EH (cell line): ENCODE data around the gene TRIM47.

ENCODE experiments used
- DNase-seq: peaks from one replicate; pipeline ENCODE4 v3.0.0-alpha.2; 2015; ENCODE audit warnings: low read depth

Gene TRIM47

GRCh38 chr17:75846692-75847613 is 31.4 kb downstream of the TRIM47 start:
- no peak for DNase-seq

GRCh38 chr17:75845933-75846691 is 32.3 kb downstream of the TRIM47 start:
- DNase-seq: no peak

GRCh38 chr17:75845058-75845711 is 33.2 kb downstream of the TRIM47 start:
- peak; percentile 64 for DNase-seq

GRCh38 chr17:75844530-75845057 is 33.8 kb downstream of the TRIM47 start:
- DNase-seq: no peak

GRCh38 chr17:75843577-75844529 is 34.5 kb downstream of the TRIM47 start, which contains the start of gene UNC13D:
Gene UNC13D (minus strand): TSS chr17:75844404. CDS start chr17:75844337, 67 bp downstream.
- no peak for DNase-seq

GRCh38 chr17:75842963-75843576 is 35.3 kb downstream of the TRIM47 start:
- no peak for DNase-seq

- DNase-seq: no peak
Observed at GRCh38 chr17:75842411-75842810, 36.0 kb downstream of the TRIM47 start.

- DNase-seq: no peak
Observed at GRCh38 chr17:75840799-75841164, 37.6 kb downstream of the TRIM47 start.

- no peak for DNase-seq
Observed at GRCh38 chr17:75839942-75840798, 38.2 kb downstream of the TRIM47 start.

GRCh38 chr17:75838410-75838809 is 40.0 kb downstream of the TRIM47 start:
- DNase-seq: no peak

GRCh38 chr17:75837899-75838298 is 40.5 kb downstream of the TRIM47 start:
- DNase-seq: no peak

GRCh38 chr17:75836605-75837004 is 41.8 kb downstream of the TRIM47 start:
- DNase-seq: no peak

- DNase-seq: no peak
Observed at GRCh38 chr17:75835654-75835987, 42.8 kb downstream of the TRIM47 start.

- no peak for DNase-seq
Observed at GRCh38 chr17:75834928-75835653, 43.3 kb downstream of the TRIM47 start.

- DNase-seq: no peak
Observed at GRCh38 chr17:75834279-75834920, 44.0 kb downstream of the TRIM47 start.

GRCh38 chr17:75832652-75833400 is 45.6 kb downstream of the TRIM47 start:
- DNase-seq: no peak

GRCh38 chr17:75832164-75832651 is 46.2 kb downstream of the TRIM47 start:
- peak; percentile 76 for DNase-seq
